Liver (tissue), 9 donors: ENCODE measurements around the gene OR2M4. TPM values are rescaled to one million over a fixed set of nuclear protein-coding genes. Genes with fewer than 3 reads are reported as not detected.

Source experiments
- DNase-seq: peaks from one replicate; pipeline ENCODE4 v3.0.0-alpha.2; 2017; ENCODE audit warnings: low spot score
- H3K27ac ChIP-seq, 2 donors: one replicate each; pipeline ENCODE4 v1.7.0; 2013; ENCODE audit warnings: inconsistent platforms in 2 of 2, low read length in 2 of 2, control low read depth in 1 of 2, low read depth in 1 of 2, mild to moderate bottlenecking in 1 of 2
- H3K27me3 ChIP-seq, 4 donors: one replicate each; pipeline versions ENCODE4 v1.6.1 to v1.7.0; 2013; ENCODE audit warnings: low read length in 3 of 4, inconsistent platforms in 1 of 4, mild to moderate bottlenecking in 1 of 4, moderate library complexity in 1 of 4; ENCODE audit not compliant: control insufficient read depth in 4 of 4, insufficient read depth in 4 of 4
- H3K36me3 ChIP-seq, 4 donors: one replicate each; pipeline versions ENCODE4 v1.6.1 to v1.7.0; 2013; ENCODE audit warnings: low read length in 3 of 4, mild to moderate bottlenecking in 3 of 4, low read depth in 1 of 4, moderate library complexity in 1 of 4; ENCODE audit not compliant: control insufficient read depth in 4 of 4, insufficient read depth in 3 of 4
- H3K4me1 ChIP-seq, 4 donors: one replicate each; pipeline versions ENCODE4 v1.6.1 to v1.7.0; 2013; ENCODE audit warnings: low read length in 3 of 4, mild to moderate bottlenecking in 3 of 4, moderate library complexity in 1 of 4; ENCODE audit not compliant: control insufficient read depth in 4 of 4, insufficient read depth in 4 of 4
- H3K4me3 ChIP-seq, 3 donors: one replicate each; pipeline versions ENCODE4 v1.6.1 to v1.7.0; 2013; ENCODE audit warnings: low read length in 3 of 3, control low read depth in 1 of 3, low read depth in 1 of 3, mild to moderate bottlenecking in 1 of 3
- H3K9ac ChIP-seq, 2 donors: one replicate each; pipeline ENCODE4 v1.7.0; 2013; ENCODE audit warnings: low read length in 2 of 2, mild to moderate bottlenecking in 2 of 2, moderate library complexity in 2 of 2, control low read depth in 1 of 2, low read depth in 1 of 2
- H3K9me3 ChIP-seq, 4 donors: one replicate each; pipeline versions ENCODE4 v1.6.1 to v1.7.0; 2013; ENCODE audit warnings: low read length in 3 of 4; ENCODE audit not compliant: control insufficient read depth in 4 of 4
- ATF3 ChIP-seq: IDR thresholded peaks from 2 replicates; pipeline ENCODE4 v1.6.1; 2016; ENCODE audit warnings: antibody characterized with exemption
- EGR1 ChIP-seq, 2 donors: IDR thresholded peaks; 2 replicates each; pipeline ENCODE4 v1.6.1; 2016 to 2018; ENCODE audit warnings: antibody characterized with exemption in 2 of 2, low read depth in 2 of 2
- FOXA1 ChIP-seq: IDR thresholded peaks from 2 replicates; pipeline ENCODE4 v1.6.1; 2016; ENCODE audit warnings: antibody characterized with exemption
- FOXA2 ChIP-seq: IDR thresholded peaks from 2 replicates; pipeline ENCODE4 v1.6.1; 2016; ENCODE audit warnings: antibody characterized with exemption
- GABPA ChIP-seq, 2 donors: IDR thresholded peaks in 1 of 2; conservative IDR thresholded peaks in 1 of 2; 2 replicates each; pipeline ENCODE4 v1.6.1; 2016; ENCODE audit warnings: antibody characterized with exemption in 2 of 2, mild to moderate bottlenecking in 1 of 2, moderate library complexity in 1 of 2
- HNF4A ChIP-seq, 2 donors: conservative IDR thresholded peaks; 2 replicates each; pipeline ENCODE4 v1.6.1; 2016; ENCODE audit warnings: antibody characterized with exemption in 2 of 2, mild to moderate bottlenecking in 2 of 2
- HNF4G ChIP-seq: IDR thresholded peaks from 2 replicates; pipeline ENCODE4 v1.6.1; 2016; ENCODE audit warnings: antibody characterized with exemption
- JUND ChIP-seq, 2 donors: IDR thresholded peaks; 2 replicates each; pipeline ENCODE4 v1.6.1; 2016; ENCODE audit warnings: antibody characterized with exemption in 2 of 2
- NR2F2 ChIP-seq: IDR thresholded peaks from 2 replicates; pipeline ENCODE4 v1.6.1; 2016; ENCODE audit warnings: antibody characterized with exemption
- RAD21 ChIP-seq, 2 donors: IDR thresholded peaks; 2 replicates each; pipeline ENCODE4 v1.6.1; 2016; ENCODE audit warnings: antibody characterized with exemption in 2 of 2, mild to moderate bottlenecking in 2 of 2
- RXRA ChIP-seq, 2 donors: IDR thresholded peaks; 2 replicates each; pipeline ENCODE4 v1.6.1; 2017 to 2018; ENCODE audit warnings: antibody characterized with exemption in 2 of 2, mild to moderate bottlenecking in 1 of 2
- SP1 ChIP-seq: IDR thresholded peaks from 2 replicates; pipeline ENCODE4 v1.6.1; 2018; ENCODE audit warnings: antibody characterized with exemption, mild to moderate bottlenecking
- TAF1 ChIP-seq: conservative IDR thresholded peaks from 2 replicates; pipeline ENCODE4 v1.6.1; 2016; ENCODE audit warnings: antibody characterized with exemption, mild to moderate bottlenecking
- YY1 ChIP-seq: IDR thresholded peaks from 2 replicates; pipeline ENCODE4 v1.6.1; 2016; ENCODE audit warnings: antibody characterized with exemption, mild to moderate bottlenecking
- WGBS: extraction: QIAGEN DNeasy Blood & Tissue Kit; methylation state at CpG from one replicate; pipeline ENCODE4 v1.1.7; 2013; 5-methylcytosine and 5-hydroxymethylcytosine counted together
- polyA plus RNA-seq, 2 donors: library from polyadenylated mRNA; stranded (reverse) in 1 of 2; unstranded in 1 of 2; fragments of 200-250 nt in 1 of 2; fragments of >200 nt in 1 of 2; fragmentation: Nextera tagmentation in 1 of 2; extraction: Ambion mirVana in 1 of 2; gene quantifications; one replicate each; pipeline versions ENCODE4 v1.2.1 to v1.2.3, GENCODE V29; 2013 to 2015
- total RNA-seq, 2 donors: library from RNA; depleted of rRNA; stranded (reverse); fragments of >200 nt; gene quantifications; one replicate each; pipeline ENCODE4 v1.2.3, GENCODE V29; 2014
- TF ChIP-seq, protein P1 (sequence below): IDR thresholded peaks from 2 replicates; pipeline ENCODE4 v1.6.1; 2016; ENCODE audit warnings: antibody characterized with exemption
- TF ChIP-seq, protein P2 (sequence below): IDR thresholded peaks from 2 replicates; pipeline ENCODE4 v1.6.1; 2016; ENCODE audit warnings: antibody characterized with exemption
- TF ChIP-seq, protein P3 (sequence below): IDR thresholded peaks from 2 replicates; pipeline ENCODE4 v1.6.1; 2016; ENCODE audit warnings: antibody characterized with exemption, mild to moderate bottlenecking
- TF ChIP-seq, protein P4 (sequence below): fragments of 150-350 bp; IDR thresholded peaks from 2 replicates; pipeline ENCODE4 v1.5.1; 2017; ENCODE audit warnings: improper control_type of control experiment, low read depth, low read length; ENCODE audit not compliant: missing input control
- donor health status: healthy.
- donor health status: healthy.
- donor health status: healthy.
- donor health status: healthy.
- donor health status: healthy.

Gene OR2M4
- total and polyA plus RNA-seq, 4 donors = not detected

GRCh38 chr1:248225537-248225936 lies 5.7 kb upstream of the OR2M4 start:
- Histone ChIP-seq H3K27me3 (no peaks in the 10 kb centered on the region), H3K9me3 (peaks cover 0 to 4% (median 0%) of the 10 kb centered on the region in 4 donors), H3K36me3 (no peaks in the 10 kb centered on the region), H3K9ac (no peak overlapping the region), H3K27ac (no peak overlapping the region), H3K4me3 (no peak overlapping the region), H3K4me1 (no peaks in the 10 kb centered on the region)
- 61% methylated on average over 1 of the region's 1 CpG for WGBS
- no peak for TF ChIP-seq HNF4A (conservative IDR thresholded peaks at IDR 0.05)
- no peak for DNase-seq

GRCh38 chr1:248229360-248229908 lies 1.8 kb upstream of the OR2M4 start:
- no peak for TF ChIP-seq HNF4G
- no peak for TF ChIP-seq RAD21 (IDR thresholded peaks at IDR 0.05)
- TF ChIP-seq, protein P1, sequence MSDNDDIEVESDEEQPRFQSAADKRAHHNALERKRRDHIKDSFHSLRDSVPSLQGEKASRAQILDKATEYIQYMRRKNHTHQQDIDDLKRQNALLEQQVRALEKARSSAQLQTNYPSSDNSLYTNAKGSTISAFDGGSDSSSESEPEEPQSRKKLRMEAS = no peak
- no peak for TF ChIP-seq ATF3
- TF ChIP-seq HNF4A (conservative IDR thresholded peaks at IDR 0.05) = no peak
- TF ChIP-seq TAF1 = no peak
- TF ChIP-seq FOXA1 = no peak
- no peak for TF ChIP-seq EGR1 (IDR thresholded peaks at IDR 0.05; ENCODE audit: low read depth in 2 of 2)
- no peak for TF ChIP-seq NR2F2
- TF ChIP-seq, protein P2, sequence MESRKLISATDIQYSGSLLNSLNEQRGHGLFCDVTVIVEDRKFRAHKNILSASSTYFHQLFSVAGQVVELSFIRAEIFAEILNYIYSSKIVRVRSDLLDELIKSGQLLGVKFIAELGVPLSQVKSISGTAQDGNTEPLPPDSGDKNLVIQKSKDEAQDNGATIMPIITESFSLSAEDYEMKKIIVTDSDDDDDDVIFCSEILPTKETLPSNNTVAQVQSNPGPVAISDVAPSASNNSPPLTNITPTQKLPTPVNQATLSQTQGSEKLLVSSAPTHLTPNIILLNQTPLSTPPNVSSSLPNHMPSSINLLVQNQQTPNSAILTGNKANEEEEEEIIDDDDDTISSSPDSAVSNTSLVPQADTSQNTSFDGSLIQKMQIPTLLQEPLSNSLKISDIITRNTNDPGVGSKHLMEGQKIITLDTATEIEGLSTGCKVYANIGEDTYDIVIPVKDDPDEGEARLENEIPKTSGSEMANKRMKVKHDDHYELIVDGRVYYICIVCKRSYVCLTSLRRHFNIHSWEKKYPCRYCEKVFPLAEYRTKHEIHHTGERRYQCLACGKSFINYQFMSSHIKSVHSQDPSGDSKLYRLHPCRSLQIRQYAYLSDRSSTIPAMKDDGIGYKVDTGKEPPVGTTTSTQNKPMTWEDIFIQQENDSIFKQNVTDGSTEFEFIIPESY = no peak
- TF ChIP-seq RXRA (IDR thresholded peaks at IDR 0.05) = no peak
- no peak for TF ChIP-seq JUND (IDR thresholded peaks at IDR 0.05)
- no peak for TF ChIP-seq YY1
- TF ChIP-seq, protein P3, sequence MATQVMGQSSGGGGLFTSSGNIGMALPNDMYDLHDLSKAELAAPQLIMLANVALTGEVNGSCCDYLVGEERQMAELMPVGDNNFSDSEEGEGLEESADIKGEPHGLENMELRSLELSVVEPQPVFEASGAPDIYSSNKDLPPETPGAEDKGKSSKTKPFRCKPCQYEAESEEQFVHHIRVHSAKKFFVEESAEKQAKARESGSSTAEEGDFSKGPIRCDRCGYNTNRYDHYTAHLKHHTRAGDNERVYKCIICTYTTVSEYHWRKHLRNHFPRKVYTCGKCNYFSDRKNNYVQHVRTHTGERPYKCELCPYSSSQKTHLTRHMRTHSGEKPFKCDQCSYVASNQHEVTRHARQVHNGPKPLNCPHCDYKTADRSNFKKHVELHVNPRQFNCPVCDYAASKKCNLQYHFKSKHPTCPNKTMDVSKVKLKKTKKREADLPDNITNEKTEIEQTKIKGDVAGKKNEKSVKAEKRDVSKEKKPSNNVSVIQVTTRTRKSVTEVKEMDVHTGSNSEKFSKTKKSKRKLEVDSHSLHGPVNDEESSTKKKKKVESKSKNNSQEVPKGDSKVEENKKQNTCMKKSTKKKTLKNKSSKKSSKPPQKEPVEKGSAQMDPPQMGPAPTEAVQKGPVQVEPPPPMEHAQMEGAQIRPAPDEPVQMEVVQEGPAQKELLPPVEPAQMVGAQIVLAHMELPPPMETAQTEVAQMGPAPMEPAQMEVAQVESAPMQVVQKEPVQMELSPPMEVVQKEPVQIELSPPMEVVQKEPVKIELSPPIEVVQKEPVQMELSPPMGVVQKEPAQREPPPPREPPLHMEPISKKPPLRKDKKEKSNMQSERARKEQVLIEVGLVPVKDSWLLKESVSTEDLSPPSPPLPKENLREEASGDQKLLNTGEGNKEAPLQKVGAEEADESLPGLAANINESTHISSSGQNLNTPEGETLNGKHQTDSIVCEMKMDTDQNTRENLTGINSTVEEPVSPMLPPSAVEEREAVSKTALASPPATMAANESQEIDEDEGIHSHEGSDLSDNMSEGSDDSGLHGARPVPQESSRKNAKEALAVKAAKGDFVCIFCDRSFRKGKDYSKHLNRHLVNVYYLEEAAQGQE = no peak
- TF ChIP-seq GABPA (IDR thresholded peaks at IDR 0.05 in 1 of 2, conservative IDR thresholded peaks at IDR 0.05 in 1 of 2) = no peak
- no peak for TF ChIP-seq FOXA2
- TF ChIP-seq SP1 = no peak
- TF ChIP-seq, protein P4, sequence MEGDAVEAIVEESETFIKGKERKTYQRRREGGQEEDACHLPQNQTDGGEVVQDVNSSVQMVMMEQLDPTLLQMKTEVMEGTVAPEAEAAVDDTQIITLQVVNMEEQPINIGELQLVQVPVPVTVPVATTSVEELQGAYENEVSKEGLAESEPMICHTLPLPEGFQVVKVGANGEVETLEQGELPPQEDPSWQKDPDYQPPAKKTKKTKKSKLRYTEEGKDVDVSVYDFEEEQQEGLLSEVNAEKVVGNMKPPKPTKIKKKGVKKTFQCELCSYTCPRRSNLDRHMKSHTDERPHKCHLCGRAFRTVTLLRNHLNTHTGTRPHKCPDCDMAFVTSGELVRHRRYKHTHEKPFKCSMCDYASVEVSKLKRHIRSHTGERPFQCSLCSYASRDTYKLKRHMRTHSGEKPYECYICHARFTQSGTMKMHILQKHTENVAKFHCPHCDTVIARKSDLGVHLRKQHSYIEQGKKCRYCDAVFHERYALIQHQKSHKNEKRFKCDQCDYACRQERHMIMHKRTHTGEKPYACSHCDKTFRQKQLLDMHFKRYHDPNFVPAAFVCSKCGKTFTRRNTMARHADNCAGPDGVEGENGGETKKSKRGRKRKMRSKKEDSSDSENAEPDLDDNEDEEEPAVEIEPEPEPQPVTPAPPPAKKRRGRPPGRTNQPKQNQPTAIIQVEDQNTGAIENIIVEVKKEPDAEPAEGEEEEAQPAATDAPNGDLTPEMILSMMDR = no peak

More at GRCh38 chr1:248229360-248229908, 1.8 kb upstream of the OR2M4 start:
- H3K36me3 ChIP-seq = no peaks in the 10 kb centered on the region
- H3K4me3 ChIP-seq = no peak overlapping the region
- H3K9me3 ChIP-seq = peaks cover 0 to 2% (median 0%) of the 10 kb centered on the region in 4 donors
- H3K4me1 ChIP-seq = no peaks in the 10 kb centered on the region
- no peak for DNase-seq
- H3K27ac ChIP-seq = no peak overlapping the region
- WGBS = 53% methylated on average over 6 of the region's 6 CpGs
- H3K9ac ChIP-seq = no peak overlapping the region
- H3K27me3 ChIP-seq = no peaks in the 10 kb centered on the region
